Testis (tissue), 3 donors: ENCODE data around the gene CCSER1. TPM values are rescaled to one million over a fixed set of nuclear protein-coding genes. Genes with fewer than 3 reads are reported as not detected.

ENCODE experiments used
- DNase-seq: peaks from one replicate; pipeline ENCODE4 v3.0.0-alpha.2; 2019
- H3K27ac ChIP-seq, 2 donors: fragments of 200-600 bp; sonication (generic); one replicate each; pipeline ENCODE4 v1.5.1; 2019
- H3K27me3 ChIP-seq: fragments of 200-600 bp; sonication (generic); one replicate; pipeline ENCODE4 v1.5.1; 2019
- H3K36me3 ChIP-seq: fragments of 200-600 bp; sonication (generic); one replicate; pipeline ENCODE4 v1.5.1; 2017; ENCODE audit warnings: low read depth; ENCODE audit errors: missing control alignments
- H3K4me1 ChIP-seq: fragments of 200-600 bp; sonication (generic); one replicate; pipeline ENCODE4 v1.5.1; 2019
- H3K4me3 ChIP-seq, 2 donors: fragments of 200-600 bp; sonication (generic); one replicate each; pipeline ENCODE4 v1.5.1; 2017 to 2019
- H3K9me3 ChIP-seq: fragments of 200-600 bp; sonication (generic); one replicate; pipeline ENCODE4 v1.5.1; 2017
- POLR2A ChIP-seq: fragments of 450-650 bp; IDR thresholded peaks from one replicate; pipeline ENCODE4 v1.6.1; 2017; ENCODE audit warnings: antibody characterized with exemption, mild to moderate bottlenecking, moderate library complexity
- WGBS, 2 donors: methylation state at CpG; one replicate each; pipeline ENCODE4 v1.1.5; 2018; 5-methylcytosine and 5-hydroxymethylcytosine counted together
- intact Hi-C: fragments of 100-400 bp; cut with DNase I; formaldehyde crosslinking; loops from one replicate; pipeline ENCODE4 v1.15.1; 2023; ENCODE audit warnings: low total_unique reads
- polyA plus RNA-seq: library from polyadenylated mRNA; stranded (reverse); fragments of 350-450 nt; fragmentation: Illumina TruSeq; extraction: RNeasy Lipid Tissue Mini Kit (QIAGEN cat#74804); gene quantifications from one replicate; pipeline ENCODE4 v1.2.3, GENCODE V29; 2014; ENCODE audit warnings: low read depth, low replicate concordance; ENCODE audit not compliant: insufficient read depth
- total RNA-seq, 2 donors: library from RNA; depleted of rRNA; stranded (reverse); fragments of >200 nt; gene quantifications; one replicate each; pipeline ENCODE4 v1.2.3, GENCODE V29; 2016
- TF ChIP-seq, protein P1 (sequence below), 3 experiments: fragments of 450-650 bp in 2 of 3; fragments of 200-600 bp in 1 of 3; sonication (generic) in 1 of 3; IDR thresholded peaks; one replicate each; pipeline ENCODE4 v1.5.1; 2016 to 2019; ENCODE audit warnings: antibody characterized with exemption in 3 of 3, mild to moderate bottlenecking in 2 of 3, moderate library complexity in 1 of 3

CCSER1 gene
- total and polyA plus RNA-seq, 3 donors from 2014 or later: 20.2 to 105 (median 82.8) TPM

DNA sequence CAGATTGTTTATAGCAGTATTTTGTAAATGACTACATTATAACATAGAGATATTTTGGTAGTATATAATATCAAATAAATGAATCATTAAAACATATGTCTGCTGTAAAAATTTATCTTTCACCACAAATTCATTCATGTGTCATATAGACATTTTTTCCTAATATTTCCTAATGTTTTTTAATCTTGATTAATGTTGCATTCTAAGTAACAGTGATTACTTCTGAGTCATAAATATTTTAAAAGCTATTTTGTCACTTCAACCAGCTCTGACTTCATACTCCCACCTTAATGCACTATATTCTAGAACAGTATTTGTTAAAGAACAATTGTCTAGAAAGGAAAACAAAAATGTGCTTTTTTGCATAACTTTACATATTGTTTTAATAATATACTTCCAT, 904.6 kb downstream of the CCSER1 start:
- TF ChIP-seq, protein P1, sequence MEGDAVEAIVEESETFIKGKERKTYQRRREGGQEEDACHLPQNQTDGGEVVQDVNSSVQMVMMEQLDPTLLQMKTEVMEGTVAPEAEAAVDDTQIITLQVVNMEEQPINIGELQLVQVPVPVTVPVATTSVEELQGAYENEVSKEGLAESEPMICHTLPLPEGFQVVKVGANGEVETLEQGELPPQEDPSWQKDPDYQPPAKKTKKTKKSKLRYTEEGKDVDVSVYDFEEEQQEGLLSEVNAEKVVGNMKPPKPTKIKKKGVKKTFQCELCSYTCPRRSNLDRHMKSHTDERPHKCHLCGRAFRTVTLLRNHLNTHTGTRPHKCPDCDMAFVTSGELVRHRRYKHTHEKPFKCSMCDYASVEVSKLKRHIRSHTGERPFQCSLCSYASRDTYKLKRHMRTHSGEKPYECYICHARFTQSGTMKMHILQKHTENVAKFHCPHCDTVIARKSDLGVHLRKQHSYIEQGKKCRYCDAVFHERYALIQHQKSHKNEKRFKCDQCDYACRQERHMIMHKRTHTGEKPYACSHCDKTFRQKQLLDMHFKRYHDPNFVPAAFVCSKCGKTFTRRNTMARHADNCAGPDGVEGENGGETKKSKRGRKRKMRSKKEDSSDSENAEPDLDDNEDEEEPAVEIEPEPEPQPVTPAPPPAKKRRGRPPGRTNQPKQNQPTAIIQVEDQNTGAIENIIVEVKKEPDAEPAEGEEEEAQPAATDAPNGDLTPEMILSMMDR (IDR thresholded peaks at IDR 0.05): no peak
- TF ChIP-seq POLR2A: no peak
- no peak overlapping the region for H3K4me3 ChIP-seq
- intact Hi-C loops: no loop called here
- DNase-seq: no peak
- no peaks in the 10 kb centered on the region for H3K36me3 ChIP-seq
- no peaks in the 10 kb centered on the region for H3K4me1 ChIP-seq
- no peaks in the 10 kb centered on the region for H3K27me3 ChIP-seq
- H3K9me3 ChIP-seq: no peaks in the 10 kb centered on the region
- no peak overlapping the region for H3K27ac ChIP-seq

DNA sequence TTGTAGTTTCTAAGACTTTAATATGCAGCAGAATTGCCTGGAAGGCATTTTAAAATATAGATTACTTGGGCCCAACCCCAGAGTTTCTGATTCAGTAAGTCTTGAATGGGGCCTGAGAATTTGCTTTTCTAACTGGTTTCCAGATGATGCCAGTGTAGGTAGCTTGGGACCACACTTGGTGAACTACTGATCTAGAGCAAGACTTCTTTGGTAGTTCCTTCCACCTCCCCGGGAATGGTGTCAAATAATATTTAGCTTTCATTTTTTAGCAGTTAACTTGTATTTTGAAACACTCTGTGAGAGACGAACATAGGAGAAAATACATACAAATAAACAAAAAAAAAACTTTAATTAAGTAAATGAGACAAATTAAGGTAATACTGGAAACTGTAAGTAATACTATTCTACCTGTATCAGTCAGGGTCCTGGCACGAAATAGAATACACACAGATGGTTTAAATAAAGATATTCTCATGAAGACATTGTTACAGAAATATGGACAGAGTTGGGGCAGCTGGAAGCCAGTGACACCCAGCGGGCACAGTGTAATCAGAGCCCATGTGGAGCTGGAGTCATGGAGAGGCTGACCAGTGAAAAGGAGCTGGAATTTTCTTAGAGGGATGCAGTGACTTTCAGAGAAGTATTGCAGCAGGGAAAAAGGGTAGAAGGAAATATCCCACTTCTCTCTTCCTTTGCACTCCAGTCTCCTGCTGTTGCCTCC, 905.7 kb downstream of the CCSER1 start:
- 55 to 67% methylated on average over 4 of the region's 4 CpGs for WGBS, 2 donors

DNA sequence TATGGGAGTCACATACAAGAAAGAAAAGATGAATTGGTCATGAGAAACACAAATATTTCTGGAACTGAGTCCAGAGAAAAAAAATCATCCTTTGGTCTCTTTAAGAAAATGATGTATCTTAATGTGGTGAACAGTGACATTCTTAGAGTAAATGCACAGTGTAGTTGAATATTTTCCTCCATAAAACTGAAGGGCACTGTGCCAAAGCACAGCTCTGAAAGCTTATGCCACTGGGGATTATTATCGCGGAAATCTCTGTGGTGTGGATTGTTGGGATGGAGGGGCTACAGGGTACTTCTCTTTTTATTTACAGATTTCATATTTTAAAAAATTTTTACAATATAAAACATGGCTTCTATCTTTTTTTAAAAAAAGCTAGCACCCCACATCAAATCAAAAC, 908.1 kb downstream of the CCSER1 start:
- Histone ChIP-seq H3K4me3 (no peak overlapping the region), H3K27me3 (no peaks in the 10 kb centered on the region), H3K9me3 (no peaks in the 10 kb centered on the region), H3K36me3 (no peaks in the 10 kb centered on the region), H3K27ac (no peak overlapping the region), H3K4me1 (no peaks in the 10 kb centered on the region)
- DNase-seq: no peak
- intact Hi-C loops: no loop called here
- TF ChIP-seq POLR2A: no peak
- TF ChIP-seq, protein P1 (IDR thresholded peaks at IDR 0.05): no peak
- WGBS, 2 donors: 87 to 95% methylated on average over 2 of the region's 2 CpGs

More for the DNA sequence above, 905.7 kb downstream of the CCSER1 start:
- Histone ChIP-seq H3K9me3 (no peaks in the 10 kb centered on the region), H3K27me3 (no peaks in the 10 kb centered on the region), H3K4me3 (no peak overlapping the region), H3K4me1 (no peaks in the 10 kb centered on the region), H3K27ac (no peak overlapping the region), H3K36me3 (no peaks in the 10 kb centered on the region)
- TF ChIP-seq, protein P1 (IDR thresholded peaks at IDR 0.05): no peak
- TF ChIP-seq POLR2A: no peak
- intact Hi-C loops: no loop called here
- DNase-seq: no peak

DNA sequence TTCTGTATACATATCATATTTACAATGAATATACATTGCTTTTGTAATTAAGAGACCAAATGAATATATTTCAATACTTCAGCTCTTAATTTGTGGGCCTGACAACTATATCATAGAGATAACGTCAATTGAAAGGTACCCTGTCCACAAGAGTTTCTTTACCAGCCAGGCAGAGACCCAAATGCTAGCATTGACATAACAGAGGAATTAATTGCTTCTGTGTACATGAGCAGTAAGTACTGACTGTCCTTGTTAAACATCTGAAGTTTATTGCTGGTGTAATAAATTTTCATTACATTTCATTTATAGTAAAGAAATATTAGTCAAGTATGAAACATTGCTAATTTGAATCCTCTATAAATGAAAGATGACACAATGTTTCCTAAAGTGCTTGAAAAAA, 910.8 kb downstream of the CCSER1 start:
- intact Hi-C loops: no loop called here
- no peaks in the 10 kb centered on the region for H3K4me1 ChIP-seq
- DNase-seq: no peak

More for the DNA sequence above, 910.8 kb downstream of the CCSER1 start:
- no peaks in the 10 kb centered on the region for H3K27me3 ChIP-seq
- H3K27ac ChIP-seq: no peak overlapping the region
- 54 to 61% methylated on average over 1 of the region's 1 CpG for WGBS, 2 donors
- H3K4me3 ChIP-seq: no peak overlapping the region
- TF ChIP-seq, protein P1 (IDR thresholded peaks at IDR 0.05): no peak
- H3K9me3 ChIP-seq: no peaks in the 10 kb centered on the region
- H3K36me3 ChIP-seq: no peaks in the 10 kb centered on the region
